Osteocyte (in vitro differentiated cells): ENCODE results near the gene ZNF821. TPM values are rescaled to one million over a fixed set of nuclear protein-coding genes. Genes with fewer than 3 reads are reported as not detected.

Experiments
- DNase-seq: peaks from one replicate; pipeline ENCODE4 v3.0.0; 2021; ENCODE audit warnings: mixed read lengths; ENCODE audit not compliant: unreplicated experiment; ENCODE audit errors: extremely low spot score
- H3K27ac Mint-ChIP-seq: one replicate; pipeline ENCODE4 v1.8.0; 2021; ENCODE audit warnings: mild to moderate bottlenecking, mixed read lengths; ENCODE audit not compliant: unreplicated experiment
- H3K27me3 Mint-ChIP-seq: one replicate; pipeline ENCODE4 v1.8.0; 2021; ENCODE audit warnings: mixed read lengths; ENCODE audit not compliant: unreplicated experiment
- H3K36me3 Mint-ChIP-seq: one replicate; pipeline ENCODE4 v1.8.0; 2021; ENCODE audit warnings: mixed read lengths; ENCODE audit not compliant: unreplicated experiment
- H3K4me1 Mint-ChIP-seq: one replicate; pipeline ENCODE4 v1.8.0; 2021; ENCODE audit warnings: mixed read lengths; ENCODE audit not compliant: unreplicated experiment
- H3K4me3 Mint-ChIP-seq: one replicate; pipeline ENCODE4 v1.8.0; 2021; ENCODE audit warnings: mild to moderate bottlenecking, moderate library complexity, mixed read lengths; ENCODE audit not compliant: unreplicated experiment
- H3K9me3 Mint-ChIP-seq: one replicate; pipeline ENCODE4 v1.8.0; 2021; ENCODE audit warnings: mixed read lengths; ENCODE audit not compliant: unreplicated experiment
- total RNA-seq: library from RNA; stranded (reverse); gene quantifications from 2 replicates; pipeline ENCODE4 v1.2.1, GENCODE V29; 2021
- TF ChIP-seq, protein P1 (sequence below): fragments of 200-600 bp; sonication (generic); IDR thresholded peaks from 2 replicates; pipeline ENCODE4 v1.5.0; 2021; ENCODE audit warnings: antibody characterized with exemption, mild to moderate bottlenecking, moderate library complexity

The ZNF821 gene
- total RNA-seq, 1 donor from 2014 or later: 14.1 TPM

DNA sequence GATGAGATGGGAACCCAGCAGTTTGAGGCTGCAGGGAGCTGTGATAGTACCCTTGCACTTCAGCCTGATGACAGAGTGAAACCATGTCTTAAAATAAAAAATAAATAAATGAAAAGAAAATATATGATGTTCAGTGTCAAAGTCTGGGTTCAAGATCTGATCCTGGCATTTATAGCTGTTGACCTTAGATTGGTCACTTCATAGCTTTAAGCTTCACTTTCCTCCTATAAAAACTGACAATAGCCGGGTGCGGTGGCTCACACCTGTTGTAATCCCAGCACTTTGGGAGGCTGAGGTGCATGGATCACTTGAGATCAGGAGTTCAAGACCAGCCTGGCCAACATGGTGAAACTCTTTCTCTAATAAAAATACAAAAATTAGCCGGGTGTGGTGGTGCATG lies 5.2 kb upstream of the ZNF821 start:
- TF ChIP-seq, protein P1, sequence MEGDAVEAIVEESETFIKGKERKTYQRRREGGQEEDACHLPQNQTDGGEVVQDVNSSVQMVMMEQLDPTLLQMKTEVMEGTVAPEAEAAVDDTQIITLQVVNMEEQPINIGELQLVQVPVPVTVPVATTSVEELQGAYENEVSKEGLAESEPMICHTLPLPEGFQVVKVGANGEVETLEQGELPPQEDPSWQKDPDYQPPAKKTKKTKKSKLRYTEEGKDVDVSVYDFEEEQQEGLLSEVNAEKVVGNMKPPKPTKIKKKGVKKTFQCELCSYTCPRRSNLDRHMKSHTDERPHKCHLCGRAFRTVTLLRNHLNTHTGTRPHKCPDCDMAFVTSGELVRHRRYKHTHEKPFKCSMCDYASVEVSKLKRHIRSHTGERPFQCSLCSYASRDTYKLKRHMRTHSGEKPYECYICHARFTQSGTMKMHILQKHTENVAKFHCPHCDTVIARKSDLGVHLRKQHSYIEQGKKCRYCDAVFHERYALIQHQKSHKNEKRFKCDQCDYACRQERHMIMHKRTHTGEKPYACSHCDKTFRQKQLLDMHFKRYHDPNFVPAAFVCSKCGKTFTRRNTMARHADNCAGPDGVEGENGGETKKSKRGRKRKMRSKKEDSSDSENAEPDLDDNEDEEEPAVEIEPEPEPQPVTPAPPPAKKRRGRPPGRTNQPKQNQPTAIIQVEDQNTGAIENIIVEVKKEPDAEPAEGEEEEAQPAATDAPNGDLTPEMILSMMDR: no peak
- Mint-ChIP-seq H3K27ac (no peak overlapping the region), H3K4me3 (no peak overlapping the region), H3K4me1 (peaks cover 7% of the 10 kb centered on the region), H3K36me3 (no peaks in the 10 kb centered on the region), H3K9me3 (no peaks in the 10 kb centered on the region), H3K27me3 (no peaks in the 10 kb centered on the region)
- no peak for DNase-seq

DNA sequence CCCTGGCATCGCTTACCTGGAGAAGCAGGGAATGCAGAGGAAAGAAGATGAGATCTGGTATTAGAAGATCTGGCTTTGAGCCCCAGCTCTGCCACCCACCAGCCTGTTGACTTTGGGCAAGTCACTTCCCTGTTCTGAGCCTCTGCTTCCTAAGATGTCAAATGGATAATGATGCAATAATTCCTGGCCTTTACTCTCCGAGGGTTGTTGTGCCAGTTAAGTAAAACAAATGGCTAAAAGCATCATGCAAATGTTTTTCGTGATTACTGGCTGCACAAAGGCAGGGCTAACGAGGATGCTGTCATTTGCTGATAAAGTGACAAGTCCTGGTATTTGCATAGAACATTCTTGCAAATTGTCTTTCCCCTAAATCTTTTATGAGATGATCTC lies 1.3 kb upstream of the ZNF821 start:
- no peak for DNase-seq
- Mint-ChIP-seq H3K27me3 (no peaks in the 10 kb centered on the region), H3K27ac (peak overlapping the region; percentile 71), H3K4me3 (peak overlapping the region; percentile 96), H3K9me3 (no peaks in the 10 kb centered on the region), H3K4me1 (peaks cover 14% of the 10 kb centered on the region), H3K36me3 (peaks cover 2% of the 10 kb centered on the region)
- TF ChIP-seq, protein P1: no peak

DNA sequence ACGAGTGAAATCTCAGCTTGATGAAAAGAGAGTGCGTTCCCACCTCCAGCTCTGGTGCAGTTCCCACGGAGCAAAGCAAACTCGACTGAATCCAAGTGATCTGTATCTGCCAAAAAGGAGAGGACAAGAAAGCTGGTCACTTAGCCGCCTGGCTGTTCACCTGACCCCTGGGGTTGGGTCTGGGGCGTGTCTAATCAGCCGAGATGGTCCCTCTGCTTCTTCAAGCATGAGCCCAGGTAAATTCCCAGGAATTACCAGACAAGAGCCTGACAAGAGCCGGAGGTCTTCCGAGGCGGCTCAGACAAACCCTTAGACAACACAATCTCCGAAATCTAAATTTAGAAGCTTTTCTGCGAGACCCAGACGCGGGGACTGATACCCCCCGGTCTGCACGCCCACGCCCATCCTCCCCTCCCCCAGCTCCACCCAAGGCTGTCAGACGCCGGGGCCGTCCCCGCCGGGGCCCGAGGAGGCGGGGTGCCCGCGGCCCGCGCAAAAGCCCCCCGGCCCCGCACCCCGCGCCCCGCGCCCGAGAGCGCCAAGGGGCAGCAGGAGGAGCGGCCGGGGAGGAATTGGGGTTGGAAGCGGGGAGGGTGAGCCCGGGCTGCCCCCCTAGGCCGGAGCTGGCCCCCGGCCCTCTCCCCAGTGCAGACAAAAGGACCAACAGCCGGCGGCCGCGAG lies 674 bp downstream of the ZNF821 start:
- TF ChIP-seq, protein P1: peak; percentile 62
- H3K36me3 Mint-ChIP-seq: peaks cover 14% of the 10 kb centered on the region
- H3K27me3 Mint-ChIP-seq: no peaks in the 10 kb centered on the region
- H3K9me3 Mint-ChIP-seq: no peaks in the 10 kb centered on the region
- peak overlapping the region; percentile 74 for H3K27ac Mint-ChIP-seq
- peaks cover 14% of the 10 kb centered on the region for H3K4me1 Mint-ChIP-seq
- peak; percentile 88 for DNase-seq
- peak overlapping the region; percentile 96 for H3K4me3 Mint-ChIP-seq

DNA sequence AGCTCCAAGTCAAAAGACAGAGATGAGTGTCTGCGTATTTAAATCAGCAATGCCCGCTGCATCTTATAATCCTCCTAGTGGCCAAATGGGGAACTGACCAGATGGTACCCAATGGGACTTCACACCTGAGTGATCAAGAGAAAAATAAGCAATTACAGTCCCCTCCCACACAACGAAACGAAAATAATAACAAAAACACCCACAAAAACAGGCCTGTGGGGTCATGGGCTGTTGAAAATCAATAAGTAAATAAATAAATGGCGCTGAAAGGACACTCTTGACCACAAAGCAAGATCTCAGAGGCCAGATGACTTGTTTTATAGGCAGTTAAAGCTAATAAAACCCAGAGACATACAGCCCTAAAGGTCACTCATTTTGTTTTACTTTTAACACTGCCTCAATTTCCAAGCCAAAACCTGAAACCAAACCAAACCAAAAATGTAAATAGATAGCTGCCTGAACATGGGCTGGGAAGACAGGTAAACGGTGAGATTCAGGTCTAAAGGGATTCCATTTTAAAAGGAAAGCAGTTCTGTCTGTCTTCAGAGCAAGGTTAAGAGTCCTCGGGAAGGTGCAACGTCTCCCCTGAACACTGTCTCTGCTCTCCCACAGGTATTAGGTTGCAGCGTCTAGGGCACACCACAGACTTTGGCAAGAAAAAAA lies 1.3 kb downstream of the ZNF821 start:
- peak; percentile 84 for DNase-seq
- peak overlapping the region; percentile 74 for H3K27ac Mint-ChIP-seq
- TF ChIP-seq, protein P1: peak; percentile 87
- H3K36me3 Mint-ChIP-seq: peaks cover 14% of the 10 kb centered on the region
- peaks cover 14% of the 10 kb centered on the region for H3K4me1 Mint-ChIP-seq
- no peaks in the 10 kb centered on the region for H3K27me3 Mint-ChIP-seq
- no peaks in the 10 kb centered on the region for H3K9me3 Mint-ChIP-seq
- peak overlapping the region; percentile 80 for H3K4me3 Mint-ChIP-seq

GRCh38 chr16:71880176-71880575 lies 3.8 kb downstream of the ZNF821 start:
- peak; percentile 11 for DNase-seq
- TF ChIP-seq, protein P1: no peak
- H3K36me3 Mint-ChIP-seq: peaks cover 23% of the 10 kb centered on the region
- no peaks in the 10 kb centered on the region for H3K27me3 Mint-ChIP-seq
- peaks cover 14% of the 10 kb centered on the region for H3K4me1 Mint-ChIP-seq
- no peaks in the 10 kb centered on the region for H3K9me3 Mint-ChIP-seq
- no peak overlapping the region for H3K27ac Mint-ChIP-seq
- no peak overlapping the region for H3K4me3 Mint-ChIP-seq
